ENCODE results near the gene MERTK. TPM values are rescaled to one million over a fixed set of nuclear protein-coding genes. Genes with fewer than 3 reads are reported as not detected.
"Not testable (repeated sequence)": the region's sequence is repeated elsewhere in the genome, so short reads cannot be mapped to it uniquely, and the experiment has no call there.

Gene MERTK
- total RNA-seq, 1 donor from 2014 or later: 21.6 TPM

GRCh38 chr2:112007493-112007892 lies 109.1 kb downstream of the MERTK start:
- no peak for DNase-seq (ENCODE audit: low read depth in 2 of 2)

DNA sequence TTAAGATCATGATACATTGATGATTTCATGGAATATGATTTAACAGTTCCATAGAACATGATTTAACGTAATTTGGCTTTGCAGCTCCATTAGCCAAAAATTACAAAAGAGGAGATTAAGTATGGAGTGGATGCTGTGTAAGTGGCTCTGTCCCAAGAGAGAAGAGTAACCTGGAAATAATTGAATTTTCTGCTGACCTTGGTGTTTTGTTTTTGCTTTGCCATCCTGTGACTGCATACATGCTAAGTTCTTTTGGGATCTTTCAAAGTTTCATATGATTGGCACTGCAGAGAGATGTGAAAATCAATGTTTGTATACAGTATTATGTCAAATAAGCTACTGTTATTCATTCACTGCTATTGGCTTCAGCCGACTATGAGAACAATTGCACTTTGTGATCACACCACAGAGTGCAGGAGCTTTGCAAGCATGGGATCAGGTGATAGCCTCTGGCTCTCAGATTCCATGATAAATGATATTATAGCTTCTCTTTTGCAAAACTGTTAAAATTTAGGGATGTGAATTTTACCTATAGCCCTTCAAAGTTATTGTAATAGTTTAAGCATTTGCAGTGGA lies 110.6 kb downstream of the MERTK start:
- DNase-seq (ENCODE audit: low read depth in 2 of 2): no peak

GRCh38 chr2:112010751-112011150 lies 112.3 kb downstream of the MERTK start:
- DNase-seq (ENCODE audit: low read depth in 2 of 2): no peak

DNA sequence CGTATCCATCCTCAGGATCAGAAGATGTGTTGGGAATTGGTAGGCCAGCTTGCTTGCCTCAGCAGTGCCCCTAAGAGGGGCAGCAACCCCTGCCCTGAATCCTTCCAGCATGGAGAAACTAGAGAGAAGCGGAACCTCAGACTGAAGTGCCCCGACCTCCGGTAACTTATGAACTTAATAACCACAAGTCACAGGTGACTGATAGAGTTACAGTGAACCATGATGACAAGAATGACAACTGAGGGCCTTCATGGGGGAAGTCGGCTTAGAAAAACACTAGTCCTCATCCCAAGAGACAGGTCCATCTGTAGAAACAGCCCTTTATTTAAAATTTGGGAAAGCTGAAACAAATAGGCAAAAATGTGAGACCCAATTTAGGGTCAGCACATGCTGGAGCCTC lies 114.1 kb downstream of the MERTK start:
- no peak for DNase-seq (ENCODE audit: low read depth in 2 of 2)

GRCh38 chr2:112018846-112019245 lies 120.4 kb downstream of the MERTK start:
- no peak for DNase-seq (ENCODE audit: low read depth in 2 of 2)

GRCh38 chr2:112019569-112019982 lies 121.2 kb downstream of the MERTK start:
- DNase-seq (ENCODE audit: low read depth in 2 of 2): no peak

GRCh38 chr2:112020561-112020960 lies 122.2 kb downstream of the MERTK start:
- DNase-seq (ENCODE audit: low read depth in 2 of 2): no peak

- DNase-seq (ENCODE audit: low read depth in 2 of 2): no peak
Observed at GRCh38 chr2:112021290-112021689, 122.9 kb downstream of the MERTK start.

- DNase-seq (ENCODE audit: low read depth in 2 of 2): no peak
Observed at GRCh38 chr2:112021781-112022231, 123.4 kb downstream of the MERTK start.

GRCh38 chr2:112023707-112024106 lies 125.3 kb downstream of the MERTK start:
- DNase-seq (ENCODE audit: low read depth in 2 of 2): no peak

DNA sequence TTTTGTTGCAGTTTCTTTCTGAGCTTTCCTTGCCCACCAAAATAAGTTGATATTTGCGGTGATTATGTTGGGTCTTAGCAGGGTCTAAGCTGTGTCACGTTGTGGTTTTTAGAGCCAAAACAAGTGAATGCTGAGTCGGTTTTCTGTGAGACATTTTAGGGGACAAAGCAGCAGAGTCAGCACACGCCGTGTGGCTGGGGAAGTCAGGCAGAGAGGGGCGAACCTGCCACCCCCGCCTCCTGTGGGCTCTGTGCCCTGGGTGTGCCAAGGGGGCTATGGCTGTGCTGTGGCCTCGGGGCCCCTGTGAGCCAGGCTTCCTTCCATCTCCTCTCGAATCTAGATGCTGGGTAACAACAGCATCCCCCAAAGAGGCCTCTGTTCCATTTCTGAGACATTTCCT lies 125.8 kb downstream of the MERTK start:
- DNase-seq (ENCODE audit: low read depth in 2 of 2): no peak

GRCh38 chr2:112024896-112025491 lies 126.6 kb downstream of the MERTK start:
- no peak for DNase-seq (ENCODE audit: low read depth in 2 of 2)

DNA sequence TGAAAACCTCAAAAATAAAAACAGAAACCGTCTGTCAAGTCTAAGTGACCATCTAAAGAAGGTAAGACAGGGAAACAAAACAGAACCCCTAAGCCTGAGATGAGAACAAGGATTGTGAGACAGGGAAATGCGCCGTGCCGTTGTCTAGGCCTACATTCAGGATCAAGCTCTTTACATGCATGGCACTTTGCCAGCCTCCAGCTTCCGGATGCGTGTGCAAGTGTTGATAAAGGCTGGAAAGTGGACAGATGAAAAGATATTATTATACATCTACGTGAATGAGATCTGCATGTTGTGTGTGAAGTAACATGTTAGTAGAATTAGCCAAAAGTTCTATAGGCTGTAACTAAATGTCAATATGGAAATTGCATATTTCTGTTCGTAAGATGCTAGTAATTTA lies 128.1 kb downstream of the MERTK start:
- DNase-seq (ENCODE audit: low read depth in 2 of 2): peak; percentile 93 to 94

DNA sequence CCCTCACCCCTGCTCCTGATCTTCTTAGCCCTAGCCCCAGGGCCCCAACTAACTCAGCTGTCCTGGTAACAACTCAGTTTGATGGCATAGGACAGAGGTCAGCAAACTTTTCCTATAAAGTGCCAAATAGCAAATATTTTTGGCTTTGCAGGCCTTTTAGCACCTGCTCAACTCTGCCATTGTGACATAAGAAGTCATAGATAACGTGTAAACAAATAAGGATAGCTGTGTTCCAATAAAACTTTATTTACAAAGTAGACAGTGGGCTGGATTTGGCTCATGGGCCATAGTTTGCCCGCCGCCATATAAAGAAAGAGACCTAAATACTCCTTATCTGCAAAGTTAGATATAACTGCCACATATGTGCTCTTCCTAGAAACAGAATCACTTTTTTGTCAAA lies 129.4 kb downstream of the MERTK start:
- DNase-seq (ENCODE audit: low read depth in 2 of 2): no peak

- DNase-seq (ENCODE audit: low read depth in 2 of 2): no peak
Observed at GRCh38 chr2:112029164-112029563, 130.8 kb downstream of the MERTK start.

- peak; percentile 20 to 70 for DNase-seq (ENCODE audit: low read depth in 2 of 2)
Observed at GRCh38 chr2:112031473-112032223, 133.2 kb downstream of the MERTK start.

DNA sequence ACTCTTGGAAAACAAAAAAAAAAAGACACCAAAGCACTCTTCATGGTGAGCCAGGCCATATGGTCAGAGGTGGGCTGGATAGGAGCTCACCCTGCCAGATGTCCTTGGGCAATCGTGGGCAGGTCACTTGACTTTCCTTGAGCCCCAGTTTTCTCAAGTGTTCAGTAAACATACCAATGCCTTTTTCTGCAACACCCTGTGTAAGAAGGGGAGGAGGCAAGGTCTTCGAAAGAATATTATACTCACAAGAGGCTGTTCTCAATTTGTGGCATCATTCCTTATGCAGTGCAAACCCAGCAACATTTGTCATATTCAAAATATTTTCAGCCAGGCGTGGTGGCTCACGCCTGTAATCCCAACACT lies 133.8 kb downstream of the MERTK start:
- DNase-seq (ENCODE audit: low read depth in 2 of 2): no peak

DNA sequence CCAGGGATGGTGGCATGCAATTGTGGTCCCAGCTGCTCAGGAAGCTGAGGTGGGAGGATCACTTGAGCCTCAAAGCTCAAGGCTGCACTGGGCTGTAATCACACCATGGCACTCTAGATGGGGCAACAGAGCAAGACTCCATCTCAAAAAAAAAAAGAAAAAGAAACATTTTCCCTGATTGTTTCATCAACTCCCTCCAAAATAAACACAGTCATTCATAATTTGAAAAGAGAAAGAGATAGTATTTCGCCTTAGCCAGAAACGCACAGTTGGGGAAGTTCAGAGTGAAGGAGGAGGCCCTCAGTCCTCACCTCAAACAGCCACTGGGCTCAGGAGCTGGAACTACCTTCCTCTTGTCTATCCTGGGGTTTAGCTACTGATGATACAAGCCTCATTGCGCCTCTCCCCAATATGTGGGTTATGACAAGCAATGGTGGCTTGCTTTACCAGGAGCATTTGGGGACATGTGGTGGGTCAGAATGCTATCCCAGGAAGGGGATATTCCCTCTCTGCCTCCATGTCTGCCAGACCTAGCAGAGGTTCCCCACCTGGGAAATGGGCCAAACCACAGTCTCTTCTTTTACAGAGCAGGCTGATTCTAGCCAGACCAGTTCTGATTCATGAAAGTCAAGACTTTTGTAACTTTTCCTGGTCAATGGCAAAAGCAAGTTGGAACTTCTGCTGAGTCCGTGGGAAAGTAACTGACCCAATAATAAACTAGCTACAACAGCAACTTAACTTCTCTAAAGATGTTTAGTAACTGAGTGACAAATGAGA lies 134.5 kb downstream of the MERTK start:
- DNase-seq (ENCODE audit: low read depth in 2 of 2): peak in 1 of 2 donors; percentile 36

DNA sequence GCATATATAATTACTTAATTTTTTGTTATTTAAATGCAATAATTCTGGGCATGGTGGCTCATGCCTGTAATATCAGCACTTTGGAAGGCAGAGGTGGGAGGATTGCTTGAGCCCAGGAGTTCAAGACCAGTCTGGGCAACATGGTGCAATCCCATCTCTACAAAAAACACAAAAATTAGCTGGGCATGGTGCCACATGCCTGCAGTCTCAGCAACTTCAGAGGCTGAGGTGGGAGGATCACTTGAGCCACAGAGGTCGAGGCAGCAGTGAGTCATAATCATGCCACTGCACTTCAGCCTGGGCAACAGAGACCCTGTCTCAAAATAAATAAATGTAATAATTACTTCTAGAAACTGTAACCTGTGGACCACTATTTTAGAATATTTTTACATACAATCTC lies 135.2 kb downstream of the MERTK start:
- DNase-seq (ENCODE audit: low read depth in 2 of 2): no peak

DNA sequence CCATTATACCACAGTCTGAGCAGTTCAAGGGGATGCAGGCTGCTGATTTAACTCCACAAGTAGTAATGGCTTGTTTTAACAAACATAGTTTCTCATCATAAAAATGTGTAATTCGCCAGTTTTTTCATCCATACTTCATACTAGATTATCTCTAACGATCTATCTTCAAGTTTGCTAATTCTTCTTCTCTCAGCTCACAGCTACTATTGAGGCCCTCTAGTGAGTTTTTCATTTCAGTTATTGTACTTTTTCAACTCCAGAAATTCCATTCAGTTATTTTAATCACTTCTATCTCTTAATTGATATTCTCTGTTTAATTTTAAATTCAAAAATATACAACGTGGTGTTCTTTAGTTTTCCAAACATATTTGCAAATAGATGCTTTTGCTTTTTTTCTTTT lies 136.5 kb downstream of the MERTK start:
- no peak for DNase-seq (ENCODE audit: low read depth in 2 of 2)

DNA sequence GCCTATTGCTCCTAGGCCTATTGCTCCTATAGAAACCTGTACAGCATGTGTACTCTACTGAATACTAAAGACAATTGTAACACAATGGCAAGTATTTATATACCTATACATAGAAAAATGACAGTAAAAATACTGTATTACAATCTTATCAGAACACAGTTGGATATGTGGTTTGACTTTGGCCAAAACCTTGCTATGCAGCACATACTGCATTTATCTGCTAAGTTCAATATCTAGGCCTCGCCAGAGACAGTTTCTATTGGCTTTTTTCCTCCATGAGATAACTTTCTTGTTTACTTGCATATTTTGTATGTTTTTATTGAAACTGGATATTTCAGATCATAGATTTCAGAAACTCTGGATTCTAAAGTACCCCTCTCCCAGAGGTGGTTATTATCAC lies 137.4 kb downstream of the MERTK start:
- no peak for DNase-seq (ENCODE audit: low read depth in 2 of 2)

DNA sequence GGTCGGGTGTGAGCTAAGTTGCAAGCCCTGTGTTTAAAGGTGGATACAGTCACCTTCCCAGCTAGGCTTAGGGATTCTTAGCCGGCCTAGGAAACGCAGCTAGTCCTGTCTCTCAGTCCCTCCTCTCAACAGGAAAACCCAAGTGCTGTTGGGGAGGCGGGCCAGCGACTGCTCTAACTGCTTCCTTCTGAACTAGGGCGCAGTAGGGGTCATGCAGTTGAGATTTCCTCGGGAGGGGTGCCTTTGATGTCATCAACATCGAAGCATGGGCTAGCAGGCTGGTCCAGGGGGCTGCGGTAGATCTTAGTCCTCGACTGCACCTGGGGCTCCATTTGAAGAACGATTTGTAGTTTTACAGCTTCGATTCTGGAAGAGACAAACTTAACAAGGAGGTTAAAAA lies 141.1 kb downstream of the MERTK start:
- not testable (repeated sequence) for DNase-seq (ENCODE audit: low read depth in 2 of 2)

Data from lung microvascular endothelial cell (primary cell).